HG03280 (cell line): ENCODE measurements around the gene IER3.
A peak's percentile ranks its signal among the peaks of the same experiment; 100 is the strongest.
"Not testable (repeated sequence)": the region's sequence is repeated elsewhere in the genome, so short reads cannot be mapped to it uniquely, and the experiment has no call there.

ENCODE experiments used
- ATAC-seq: cut with Tn5 transposase; IDR thresholded peaks from one replicate; pipeline ENCODE4 v1.9.1; 2021; ENCODE audit warnings: mild to moderate bottlenecking, moderate library complexity; ENCODE audit not compliant: unreplicated experiment

The IER3 gene

DNA sequence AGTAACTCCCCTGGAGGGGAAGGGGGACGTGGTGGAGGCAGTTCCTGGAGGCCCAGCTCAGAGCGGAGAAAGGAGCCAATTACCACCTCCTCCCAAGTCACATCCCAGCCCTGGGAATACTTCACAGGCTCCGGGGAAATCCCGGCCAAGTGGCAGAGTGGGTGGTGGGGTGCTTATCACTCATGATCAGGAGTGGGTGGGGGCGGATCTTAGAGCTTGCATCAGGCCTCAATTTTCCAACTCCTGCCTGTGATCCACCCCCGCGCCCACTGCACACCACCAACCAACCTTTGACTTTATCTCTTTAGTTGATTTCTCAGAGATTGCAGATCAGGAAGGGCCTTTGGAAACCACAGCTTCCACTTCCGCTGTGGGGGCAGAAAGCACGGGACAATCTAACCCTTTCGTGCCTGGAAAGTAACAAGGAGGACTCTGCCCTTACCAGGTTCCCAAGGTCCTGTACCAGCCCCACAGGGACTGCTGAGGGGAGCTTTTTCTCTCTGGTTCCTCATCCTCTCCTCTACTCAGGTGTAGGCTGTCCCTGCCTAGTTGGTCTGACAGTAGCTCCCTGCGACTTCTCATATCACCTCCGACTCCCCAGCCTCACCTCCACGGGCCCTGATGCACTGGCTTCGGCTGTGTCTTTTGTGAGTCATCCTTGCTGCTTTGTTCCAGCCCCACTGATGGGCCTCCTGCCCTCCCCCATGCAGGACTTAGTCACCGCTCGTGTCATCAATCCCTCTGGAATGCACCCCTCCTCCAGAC lies 24.9 kb upstream of the IER3 start:
- ATAC-seq: no peak

DNA sequence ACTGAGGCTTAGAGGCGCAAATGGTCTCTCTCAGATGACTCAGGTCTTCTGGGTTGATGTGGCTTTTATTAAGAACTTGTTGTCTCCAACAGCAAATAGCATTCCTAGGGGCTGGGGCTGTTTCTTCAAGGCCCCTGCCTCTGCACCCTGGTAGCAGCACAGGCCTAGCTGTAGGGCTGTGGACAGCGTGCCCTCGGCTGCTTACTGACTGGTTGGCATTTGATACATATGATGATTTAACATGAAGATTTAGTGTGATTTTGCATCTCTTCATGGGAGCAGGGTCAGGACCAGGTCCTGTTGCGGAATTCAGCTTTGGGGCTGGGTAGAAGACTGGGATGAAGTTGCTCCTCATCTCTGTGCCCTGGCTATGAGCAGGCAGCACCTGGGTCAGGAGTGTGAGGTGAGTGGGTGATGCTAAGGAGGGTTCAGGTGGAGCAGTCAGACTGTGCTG lies 24.3 kb upstream of the IER3 start:
- ATAC-seq: no peak

DNA sequence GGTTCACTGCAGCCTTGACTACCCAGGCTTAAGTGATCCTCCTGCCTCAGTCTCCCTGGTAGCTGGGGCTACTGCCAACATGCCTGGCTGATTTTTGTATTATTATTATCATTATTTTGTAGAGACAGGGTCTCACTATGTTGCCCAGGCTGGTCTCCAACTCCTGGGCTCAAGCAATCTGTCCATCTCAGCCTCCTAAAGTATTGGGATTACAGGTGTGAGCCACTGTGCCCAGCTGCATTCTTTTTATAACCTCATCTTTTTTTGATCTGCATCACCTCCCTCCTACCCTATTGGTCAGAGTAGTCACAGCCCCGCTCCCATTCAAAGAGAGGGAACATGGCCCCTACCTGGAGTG lies 23.6 kb upstream of the IER3 start:
- no peak for ATAC-seq

DNA sequence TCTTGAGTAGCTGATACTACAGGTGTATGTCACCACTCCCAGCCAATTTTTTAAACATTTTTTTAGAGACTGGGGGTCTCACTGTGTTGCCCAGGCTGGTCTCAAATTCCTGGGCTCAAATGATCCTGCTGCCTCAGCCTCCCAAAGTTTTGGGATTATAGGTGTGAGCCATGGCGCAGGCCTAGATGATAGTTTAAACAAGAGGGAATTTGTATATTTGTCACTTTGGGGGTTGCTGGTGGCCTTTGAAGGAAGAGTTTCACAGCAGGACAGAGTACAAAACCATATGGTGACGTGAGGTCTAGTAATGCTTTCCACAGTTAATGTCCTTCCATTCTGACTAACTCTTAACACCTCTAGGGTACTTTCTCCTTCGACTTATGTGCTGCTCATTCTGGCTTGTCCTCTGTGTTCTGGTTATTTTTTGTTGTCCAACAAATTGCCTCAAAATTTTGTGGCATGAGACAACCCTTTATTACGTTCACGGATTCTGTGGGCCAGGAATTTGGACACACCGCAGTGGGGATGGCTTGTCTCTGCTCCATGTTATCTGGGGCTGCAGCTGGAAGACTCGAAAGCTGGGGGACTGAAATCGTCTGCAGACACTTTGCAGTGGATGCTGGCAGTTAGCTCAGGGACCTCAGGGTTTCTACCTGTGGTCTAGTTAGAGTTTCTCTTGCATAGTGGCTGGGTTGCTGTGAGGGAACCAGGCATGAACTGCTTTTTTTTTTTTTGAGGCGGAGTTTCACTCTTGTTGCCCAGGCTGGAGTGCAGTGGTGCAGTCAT lies 23.0 kb upstream of the IER3 start:
- ATAC-seq: peak; percentile 62

DNA sequence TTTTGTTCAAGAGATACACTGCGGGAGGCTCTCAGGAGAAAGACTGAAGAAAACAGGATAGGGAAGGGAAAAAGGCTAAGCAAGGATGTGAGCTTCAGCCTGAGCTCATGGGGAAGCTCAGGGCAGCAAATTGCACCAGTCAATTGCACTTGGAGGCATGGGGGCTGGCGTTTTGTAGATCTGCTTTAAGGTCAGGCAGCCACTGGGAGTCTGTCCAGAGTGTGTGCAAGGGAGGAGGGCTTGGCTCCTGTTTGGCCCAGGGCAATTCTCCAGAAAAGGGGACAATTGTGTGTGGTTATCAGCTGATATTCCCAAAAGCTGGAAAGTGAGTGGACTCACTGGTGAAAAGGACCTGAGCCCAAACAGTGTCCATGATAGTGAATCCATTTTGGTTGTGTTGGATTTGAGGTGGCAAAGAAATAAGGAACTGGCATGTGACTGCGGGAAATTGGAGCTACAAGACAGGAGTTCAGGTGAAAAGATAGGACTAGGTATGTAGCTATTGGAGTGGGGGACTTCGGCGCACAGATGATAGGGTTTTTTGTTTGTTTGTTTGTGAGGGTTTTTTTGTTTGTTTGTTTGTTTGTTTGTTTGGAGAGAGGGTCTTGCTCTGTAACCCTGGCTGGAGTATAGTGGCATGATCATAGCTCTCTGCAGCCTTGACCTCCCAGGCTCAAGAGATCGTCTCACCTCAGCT lies 22.3 kb upstream of the IER3 start:
- no peak for ATAC-seq

DNA sequence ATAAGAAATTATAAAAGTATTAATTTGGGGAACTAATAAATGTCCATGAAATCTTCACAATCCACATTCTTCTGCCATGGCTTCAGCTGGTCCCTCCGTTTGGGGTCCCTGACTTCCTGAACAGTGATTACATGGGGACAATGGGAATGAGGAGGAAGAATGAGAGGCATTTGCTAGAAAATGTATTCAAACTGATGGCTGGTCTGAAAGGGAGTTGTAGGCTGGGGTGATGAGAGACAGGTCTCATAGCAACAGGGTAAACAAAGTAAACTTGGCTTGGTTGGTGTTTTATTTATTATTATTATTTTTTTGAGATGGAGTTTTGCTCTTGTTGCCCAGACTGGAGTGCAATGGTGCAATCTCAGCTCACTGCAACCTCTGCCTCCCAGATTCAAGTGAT lies 21.1 kb upstream of the IER3 start:
- ATAC-seq: not testable (repeated sequence)

DNA sequence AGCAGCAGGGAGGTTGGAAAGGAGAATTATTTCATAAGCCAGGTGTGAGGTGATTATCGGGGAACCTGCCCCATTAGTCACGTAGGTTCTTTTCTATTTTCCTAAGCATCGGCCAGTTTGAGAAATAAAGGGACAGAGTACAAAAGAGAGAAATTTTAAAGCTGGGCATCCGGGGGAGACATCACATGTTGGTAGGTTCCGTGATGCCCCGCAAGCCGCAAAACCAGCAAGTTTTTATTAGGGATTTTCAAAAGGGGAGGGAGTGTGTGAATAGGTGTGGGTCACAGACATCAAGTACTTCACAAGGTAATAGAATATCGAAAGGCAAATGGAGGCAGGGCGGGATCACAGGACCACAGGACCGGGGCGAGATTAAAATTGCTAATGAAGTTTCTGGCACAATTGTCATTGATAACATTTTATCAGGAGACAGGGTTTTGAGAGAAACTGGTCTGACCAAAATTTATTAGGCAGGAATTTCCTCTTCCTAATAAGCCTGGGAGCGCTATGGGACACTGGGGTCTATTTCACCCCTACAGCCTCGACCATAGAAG lies 20.2 kb upstream of the IER3 start:
- not testable (repeated sequence) for ATAC-seq

DNA sequence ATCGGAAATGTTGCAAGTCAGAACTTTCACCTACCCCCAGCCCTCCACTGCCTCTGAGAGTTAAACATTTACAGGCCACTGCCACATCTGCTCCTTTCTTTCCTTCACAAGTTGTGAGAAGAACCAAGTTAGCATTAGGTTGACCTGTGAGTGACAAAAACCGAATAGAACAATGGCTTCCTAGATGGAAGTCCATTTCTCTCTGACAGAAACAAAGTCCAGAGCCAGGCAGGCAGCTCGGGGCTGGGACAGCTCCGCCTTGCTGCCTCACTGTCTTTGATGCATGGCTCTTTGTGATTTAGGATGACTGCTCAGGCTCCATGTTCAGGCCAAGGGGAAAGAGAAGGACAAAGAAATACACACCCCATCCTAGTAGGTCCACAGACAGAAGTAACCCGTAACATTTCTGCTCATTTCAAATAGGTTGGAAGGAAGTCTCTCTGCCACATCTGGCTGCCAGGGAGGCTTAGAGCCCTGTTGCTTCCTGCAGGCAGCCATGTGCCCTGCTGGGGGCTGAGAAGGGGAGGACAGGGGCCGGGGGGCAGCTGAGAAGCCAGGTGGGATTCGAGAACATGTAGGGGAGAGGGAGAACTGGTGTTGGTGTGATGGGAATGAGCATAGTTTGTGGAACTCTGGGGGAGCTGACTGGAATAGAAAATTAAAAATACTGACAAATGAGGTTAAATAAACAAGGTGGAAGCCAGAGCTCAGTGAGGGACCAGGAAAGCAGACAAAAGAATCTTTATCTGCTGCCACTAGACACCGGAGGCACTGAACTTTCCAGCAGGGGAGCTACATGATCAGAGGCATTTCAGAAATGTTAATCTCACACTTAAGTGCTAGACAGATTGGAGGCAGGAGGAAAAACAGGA lies 19.5 kb upstream of the IER3 start:
- ATAC-seq: no peak

DNA sequence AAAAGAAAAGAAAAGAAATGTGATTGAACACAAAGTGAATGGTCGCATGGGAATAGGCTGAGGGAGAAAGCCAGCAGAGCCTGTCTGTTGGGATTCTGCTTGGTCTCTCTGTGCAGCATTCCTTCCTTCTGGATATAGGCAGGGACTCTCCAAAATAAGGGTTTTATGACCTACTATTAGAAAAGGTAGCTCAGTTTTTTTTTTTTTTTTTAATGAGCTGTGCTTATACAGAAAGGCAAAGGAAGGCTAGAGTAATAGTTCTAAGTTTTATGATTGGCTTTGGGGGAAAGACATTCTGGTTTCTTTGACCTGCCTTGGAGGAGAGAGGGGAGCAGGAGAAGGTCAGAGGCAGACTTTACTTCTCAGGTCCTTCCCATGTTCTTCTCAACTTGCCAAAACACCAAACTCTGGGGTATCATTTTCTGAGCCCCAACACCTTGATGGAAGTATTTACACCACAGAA lies 18.8 kb upstream of the IER3 start:
- ATAC-seq: no peak

DNA sequence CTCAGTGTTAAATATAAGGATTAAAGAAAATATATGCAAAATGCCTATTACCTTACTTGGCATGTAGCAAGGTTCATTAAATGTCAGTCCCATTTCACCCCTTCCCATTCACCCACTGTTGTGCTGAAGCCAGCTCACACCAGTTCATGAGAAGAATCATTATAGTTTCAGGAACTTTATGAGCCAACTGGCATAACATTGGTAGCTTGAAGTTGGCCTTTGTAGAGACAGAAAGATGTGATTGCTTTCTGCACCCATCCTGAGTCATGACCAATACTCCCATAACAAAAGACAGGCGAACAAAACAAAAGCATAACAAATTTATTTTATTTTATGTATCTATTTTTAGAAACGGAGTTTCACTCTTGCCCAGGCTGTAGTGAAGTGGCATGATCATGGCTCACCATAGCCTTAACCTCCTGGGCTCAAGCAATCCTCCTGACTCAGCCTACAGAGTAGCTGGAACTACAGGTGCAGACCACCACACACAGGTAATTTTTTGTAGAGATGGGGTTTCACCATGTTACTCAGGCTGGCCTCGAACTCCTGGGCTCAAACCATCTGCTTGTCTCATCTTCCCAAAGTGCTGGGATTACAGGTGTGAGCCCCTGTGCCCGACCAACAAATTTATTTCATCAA lies 17.6 kb upstream of the IER3 start:
- ATAC-seq: no peak

DNA sequence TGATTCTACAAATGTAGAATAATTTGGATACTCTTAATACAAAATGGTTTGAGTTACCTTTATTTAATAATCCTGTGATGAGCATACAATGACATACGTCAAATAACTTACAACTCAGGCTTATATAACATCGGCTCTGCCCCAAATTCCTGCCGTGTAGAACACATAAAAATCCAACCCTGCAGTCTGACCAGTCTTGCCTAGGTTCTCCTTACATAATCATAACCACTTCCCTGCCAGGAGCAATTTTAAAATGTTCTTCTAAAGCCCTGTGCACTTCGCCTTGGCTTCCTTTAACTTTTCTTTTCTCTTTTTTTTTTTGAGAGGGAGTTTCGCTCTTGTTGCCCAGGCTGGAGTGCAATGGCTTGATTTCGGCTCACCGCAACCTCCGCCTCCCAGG lies 16.2 kb upstream of the IER3 start:
- no peak for ATAC-seq

DNA sequence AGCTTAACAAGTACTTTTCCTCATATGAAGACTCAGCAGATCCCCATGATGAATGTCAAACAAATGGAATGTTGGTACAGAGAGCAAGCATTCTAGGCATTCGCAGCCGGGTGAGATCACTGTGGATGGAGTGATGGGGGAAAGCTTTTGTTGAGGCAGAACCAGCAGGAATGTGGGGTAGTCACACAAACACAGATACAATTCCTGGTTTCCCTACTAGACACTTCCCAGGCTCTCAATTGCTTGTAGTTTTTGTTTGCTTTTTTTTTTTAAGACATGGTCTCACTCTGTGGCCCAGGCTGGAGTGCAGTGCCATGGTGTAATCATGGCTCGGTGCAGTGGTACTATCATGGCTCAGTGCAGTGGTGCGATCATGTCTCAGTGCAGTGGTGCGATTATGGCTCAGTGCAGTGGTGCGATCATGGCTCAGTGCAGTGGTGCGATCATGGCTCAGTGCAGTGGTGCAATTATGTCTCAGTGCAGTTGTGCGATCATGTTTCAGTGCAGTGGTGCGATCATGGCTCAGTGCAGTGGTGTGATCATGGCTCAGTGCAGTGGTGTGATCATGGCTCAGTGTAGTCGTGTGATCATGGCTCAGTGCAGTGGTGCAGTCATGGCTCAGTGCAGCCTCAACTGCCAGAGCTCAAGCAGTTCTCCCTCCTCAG lies 15.4 kb upstream of the IER3 start:
- no peak for ATAC-seq

DNA sequence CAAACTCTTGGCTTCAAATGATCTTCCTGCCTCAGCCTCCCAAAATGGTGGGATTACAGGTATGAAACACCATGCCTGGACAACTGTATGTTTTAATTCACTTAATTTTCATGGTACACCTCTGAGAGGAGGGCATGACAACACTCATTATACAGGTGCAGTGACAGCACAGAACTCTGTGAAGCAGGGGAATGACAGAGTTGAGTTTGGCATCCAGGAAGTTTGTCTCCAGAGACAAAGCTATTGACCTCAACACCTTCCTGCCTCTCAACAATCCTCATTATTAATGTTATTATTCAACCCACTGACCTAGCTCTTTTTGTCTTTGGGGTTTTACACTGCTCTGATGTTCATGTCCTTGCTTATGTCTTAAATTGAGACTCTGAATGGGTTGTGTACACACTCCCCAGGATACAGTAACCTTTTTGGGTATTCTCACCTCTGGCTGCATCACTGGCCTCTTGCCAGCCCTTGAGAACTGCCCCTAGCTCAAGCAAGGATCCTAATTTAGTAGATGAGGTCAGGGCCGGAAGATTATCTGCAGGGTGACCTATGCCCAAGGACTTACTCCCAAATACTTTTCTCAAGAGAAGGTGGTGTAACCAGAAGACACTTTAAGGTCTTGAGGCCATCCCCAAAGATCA lies 13.0 kb upstream of the IER3 start:
- no peak for ATAC-seq

DNA sequence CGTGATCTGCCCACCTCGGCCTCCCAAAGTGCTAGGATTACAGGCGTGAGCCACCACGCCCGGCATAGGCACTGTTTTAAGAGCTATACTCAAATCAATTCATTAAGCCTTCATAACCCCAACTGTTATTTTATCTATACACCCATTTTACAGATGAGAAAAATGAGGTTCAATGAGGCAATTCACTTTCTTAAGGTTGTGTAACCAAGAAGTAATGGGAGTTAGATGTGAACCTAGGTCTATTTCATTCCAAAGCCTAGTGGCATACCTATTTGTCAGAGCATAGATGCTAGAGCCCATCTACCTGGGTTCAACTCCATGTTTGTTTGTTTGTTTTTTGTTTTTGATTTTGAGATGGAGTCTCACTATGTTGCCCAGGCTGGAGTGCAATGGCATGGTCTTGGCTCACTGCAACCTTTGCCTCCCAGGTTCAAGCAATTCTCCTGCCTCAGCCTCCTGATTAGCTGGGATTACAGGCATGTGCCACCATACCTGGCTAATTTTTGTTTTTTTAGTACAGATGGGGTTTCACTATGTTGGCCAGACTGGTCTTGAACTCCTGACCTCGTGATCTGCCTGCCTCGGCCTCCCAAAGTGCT lies 12.2 kb upstream of the IER3 start:
- ATAC-seq: not testable (repeated sequence)

DNA sequence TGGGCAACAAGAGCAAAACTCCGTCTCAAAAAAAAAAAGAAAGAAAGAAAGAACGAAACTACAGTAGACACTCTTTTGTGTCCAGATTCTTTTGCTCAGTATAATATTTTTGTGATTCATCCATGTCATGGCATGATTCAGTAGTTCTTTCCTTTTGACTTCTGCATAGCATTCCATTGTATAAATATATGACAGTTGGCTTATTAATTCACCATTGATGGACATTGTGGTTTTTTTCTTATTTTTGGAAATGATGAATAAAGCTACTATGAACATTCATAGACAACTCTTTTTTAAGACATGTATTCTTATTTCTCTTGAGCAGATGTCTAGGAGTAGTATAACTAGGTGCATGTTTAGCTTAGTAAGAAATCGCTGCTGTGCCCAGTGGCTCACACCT lies 10.3 kb upstream of the IER3 start:
- no peak for ATAC-seq

DNA sequence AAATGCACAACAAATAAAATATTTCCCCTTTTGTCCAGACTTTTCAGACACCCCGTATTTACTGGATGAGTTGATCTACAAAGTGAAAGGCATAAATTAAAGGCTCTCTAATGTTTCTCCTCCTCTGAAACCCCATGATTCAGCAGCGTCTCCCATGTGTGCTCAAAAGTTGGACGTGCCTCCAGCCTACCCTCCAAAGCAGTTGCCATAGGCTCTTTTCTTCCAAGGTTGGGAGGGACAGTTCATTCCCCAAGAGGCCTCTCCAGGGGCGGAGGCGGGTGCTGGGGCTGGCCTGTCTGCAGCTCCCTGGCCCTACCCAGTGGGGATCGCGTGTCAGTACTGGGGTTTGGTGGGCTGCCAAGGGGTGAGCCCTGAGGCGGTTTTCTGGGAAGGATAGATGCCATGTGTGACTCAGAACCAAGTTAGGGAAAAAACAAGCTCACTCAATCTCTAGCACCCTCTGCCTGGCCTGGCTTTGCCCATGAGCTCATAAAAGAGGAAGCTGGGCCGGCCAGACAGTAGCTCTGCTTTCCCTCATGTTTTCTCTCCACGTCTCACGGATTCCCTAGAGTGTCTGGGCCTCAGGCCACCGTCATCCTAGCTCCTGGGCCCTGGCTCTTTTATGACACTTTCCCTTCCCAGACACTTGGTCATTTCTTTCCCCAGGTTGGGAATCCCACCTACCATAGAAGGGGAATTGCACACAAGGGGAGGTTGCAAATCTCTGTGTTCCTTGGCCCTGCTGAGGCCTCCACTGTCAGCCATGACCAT lies 8.0 kb upstream of the IER3 start:
- ATAC-seq: no peak

DNA sequence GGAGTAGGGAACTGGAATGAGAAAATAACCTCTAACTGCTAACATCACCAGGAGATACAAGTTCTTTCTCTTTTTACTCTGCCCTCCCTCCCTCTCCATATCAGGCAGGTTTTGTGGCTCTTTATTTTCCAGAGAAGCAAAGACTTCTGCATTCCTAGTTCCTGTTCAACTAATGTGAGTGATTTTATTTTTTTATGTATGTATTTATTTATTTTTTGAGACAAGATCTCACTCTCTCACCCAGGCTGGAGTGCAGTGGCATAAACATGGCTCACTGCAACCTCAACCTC lies 6.0 kb upstream of the IER3 start:
- ATAC-seq: no peak
